Measurements from ENCODE around the gene HEXA.

- TF ChIP-seq, protein P1, sequence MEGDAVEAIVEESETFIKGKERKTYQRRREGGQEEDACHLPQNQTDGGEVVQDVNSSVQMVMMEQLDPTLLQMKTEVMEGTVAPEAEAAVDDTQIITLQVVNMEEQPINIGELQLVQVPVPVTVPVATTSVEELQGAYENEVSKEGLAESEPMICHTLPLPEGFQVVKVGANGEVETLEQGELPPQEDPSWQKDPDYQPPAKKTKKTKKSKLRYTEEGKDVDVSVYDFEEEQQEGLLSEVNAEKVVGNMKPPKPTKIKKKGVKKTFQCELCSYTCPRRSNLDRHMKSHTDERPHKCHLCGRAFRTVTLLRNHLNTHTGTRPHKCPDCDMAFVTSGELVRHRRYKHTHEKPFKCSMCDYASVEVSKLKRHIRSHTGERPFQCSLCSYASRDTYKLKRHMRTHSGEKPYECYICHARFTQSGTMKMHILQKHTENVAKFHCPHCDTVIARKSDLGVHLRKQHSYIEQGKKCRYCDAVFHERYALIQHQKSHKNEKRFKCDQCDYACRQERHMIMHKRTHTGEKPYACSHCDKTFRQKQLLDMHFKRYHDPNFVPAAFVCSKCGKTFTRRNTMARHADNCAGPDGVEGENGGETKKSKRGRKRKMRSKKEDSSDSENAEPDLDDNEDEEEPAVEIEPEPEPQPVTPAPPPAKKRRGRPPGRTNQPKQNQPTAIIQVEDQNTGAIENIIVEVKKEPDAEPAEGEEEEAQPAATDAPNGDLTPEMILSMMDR (IDR thresholded peaks at IDR 0.05) = no peak
- no peak for TF ChIP-seq EZH2 (IDR thresholded peaks at IDR 0.05)
These were observed 31.2 kb downstream of the HEXA start for GRCh38 chr15:72344602-72345001.

All from neural progenitor cell (in vitro differentiated cells).